HG02678 (cell line): ENCODE results near the gene CD7.

Experiments
- ATAC-seq: cut with Tn5 transposase; IDR thresholded peaks from one replicate; pipeline ENCODE4 v1.9.1; 2021; ENCODE audit warnings: mild to moderate bottlenecking, moderate library complexity; ENCODE audit not compliant: unreplicated experiment

Gene CD7

DNA sequence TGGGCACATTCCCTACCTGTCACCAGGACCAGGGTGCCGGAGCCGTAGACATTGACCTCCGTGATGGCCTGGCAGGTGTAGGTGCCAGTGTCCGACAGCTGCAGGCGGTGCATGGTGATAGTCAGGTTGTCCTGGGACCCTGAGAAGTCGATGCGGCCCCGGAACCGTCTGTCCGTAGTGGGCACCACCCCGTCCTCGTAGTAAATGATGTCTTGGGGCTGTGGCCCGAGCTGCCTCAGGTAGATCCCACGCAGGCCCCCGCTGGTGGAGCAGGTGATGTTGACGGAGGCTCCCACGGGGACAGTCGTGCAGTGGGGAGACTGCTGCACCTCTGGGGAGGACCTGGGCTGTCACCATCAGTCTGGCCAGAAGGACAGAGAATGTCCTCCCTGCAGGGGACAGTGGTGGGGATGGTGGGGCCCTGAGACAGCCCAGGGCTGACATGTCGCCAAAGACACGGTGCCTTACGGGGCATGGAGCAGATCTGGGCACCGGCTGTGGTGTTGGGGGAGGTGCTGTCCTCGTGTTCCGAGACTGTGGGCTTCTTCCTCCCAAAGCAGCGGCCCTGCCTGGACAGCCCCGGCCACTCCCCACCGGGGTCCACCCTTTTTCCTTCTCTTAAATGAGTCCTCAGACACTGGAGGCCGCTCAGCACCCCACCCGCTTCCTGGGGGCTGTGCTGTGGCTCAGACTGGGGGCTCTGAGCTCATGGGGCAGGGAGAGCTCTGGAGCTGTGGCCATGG is 586 bp downstream of the CD7 start:
- ATAC-seq = no peak

DNA sequence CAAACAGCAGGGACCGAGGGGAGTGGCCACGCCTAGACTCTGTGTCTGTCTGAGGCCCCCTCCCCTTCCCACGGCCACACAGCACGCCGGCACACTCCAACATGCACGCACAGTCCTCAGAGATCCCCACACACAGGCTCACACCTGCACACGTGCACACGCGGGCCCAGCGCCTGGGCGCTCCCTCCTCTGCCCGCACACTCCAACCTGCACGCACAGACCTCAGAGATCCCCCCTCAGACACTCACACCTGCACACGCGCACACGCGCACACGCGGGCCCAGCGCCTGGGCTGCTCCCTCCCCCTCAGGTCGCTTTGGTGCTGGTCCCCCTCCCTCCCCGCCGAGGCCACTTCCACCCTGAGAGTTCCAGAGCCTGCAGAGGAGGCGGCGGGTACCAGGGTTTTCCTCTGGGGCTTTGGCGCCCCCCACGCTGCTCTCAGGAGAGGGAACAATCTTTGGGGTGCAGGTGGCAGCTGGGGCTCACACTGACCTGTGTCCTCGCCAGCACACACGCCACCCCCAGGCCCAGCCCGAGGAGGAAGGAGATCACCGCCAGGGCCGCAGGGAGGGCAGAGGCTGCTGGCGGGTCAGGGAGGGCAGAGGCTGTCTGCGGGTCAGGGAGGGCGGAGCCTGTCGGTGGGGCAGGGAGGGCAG is 1.6 kb downstream of the CD7 start:
- no peak for ATAC-seq

- no peak for ATAC-seq
These were observed 2.4 kb downstream of the CD7 start for GRCh38 chr17:82314727-82315605.

DNA sequence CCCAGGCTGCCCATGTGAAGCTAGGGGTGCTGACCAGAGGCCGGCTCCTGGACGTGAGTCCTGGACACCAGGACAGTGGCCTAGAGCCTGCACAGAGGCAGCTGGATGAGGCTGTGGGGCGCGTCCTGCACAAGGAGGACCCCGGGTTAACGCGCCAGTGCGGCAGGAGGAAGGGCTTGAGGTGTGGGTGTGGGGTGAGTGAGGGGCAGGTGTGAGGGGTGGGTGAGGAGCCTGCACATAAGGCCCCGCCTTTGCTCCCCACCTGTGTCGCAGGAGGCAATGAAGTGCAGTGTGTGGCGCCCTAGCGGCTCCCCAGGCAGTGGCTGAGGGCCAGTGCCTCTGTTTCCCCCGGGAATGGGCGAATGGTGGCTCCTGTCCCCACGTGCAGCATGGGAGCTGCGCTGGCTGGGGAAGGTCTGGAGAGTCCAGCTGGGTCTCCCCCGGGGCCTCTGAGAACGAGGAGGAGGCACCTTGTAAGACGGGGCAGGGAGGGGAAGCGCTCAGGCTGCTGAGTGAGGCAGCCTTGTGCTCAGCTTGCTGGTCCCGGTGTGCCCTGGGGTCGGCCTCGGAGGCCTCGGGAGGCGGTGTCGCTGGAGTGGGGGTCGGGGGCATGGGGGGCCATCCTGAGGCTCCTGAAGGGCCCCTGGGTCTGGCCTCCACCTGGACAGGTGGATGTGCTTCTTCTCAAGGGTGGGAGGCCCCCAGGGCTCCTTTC is 3.2 kb downstream of the CD7 start:
- no peak for ATAC-seq

GRCh38 chr17:82313195-82314011 is 4.0 kb downstream of the CD7 start:
- no peak for ATAC-seq

- ATAC-seq = no peak
These were observed 5.4 kb downstream of the CD7 start for GRCh38 chr17:82311971-82312370.

GRCh38 chr17:82310877-82311276 is 6.5 kb downstream of the CD7 start:
- no peak for ATAC-seq

- no peak for ATAC-seq
These were observed 7.5 kb downstream of the CD7 start for GRCh38 chr17:82309656-82310570.

GRCh38 chr17:82305727-82306300 is 11.6 kb downstream of the CD7 start:
- ATAC-seq = no peak

- ATAC-seq = no peak
These were observed 12.3 kb downstream of the CD7 start for GRCh38 chr17:82304826-82305726.

GRCh38 chr17:82303944-82304808 is 13.2 kb downstream of the CD7 start:
- ATAC-seq = no peak

- no peak for ATAC-seq
These were observed 14.1 kb downstream of the CD7 start for GRCh38 chr17:82302991-82303943.

DNA sequence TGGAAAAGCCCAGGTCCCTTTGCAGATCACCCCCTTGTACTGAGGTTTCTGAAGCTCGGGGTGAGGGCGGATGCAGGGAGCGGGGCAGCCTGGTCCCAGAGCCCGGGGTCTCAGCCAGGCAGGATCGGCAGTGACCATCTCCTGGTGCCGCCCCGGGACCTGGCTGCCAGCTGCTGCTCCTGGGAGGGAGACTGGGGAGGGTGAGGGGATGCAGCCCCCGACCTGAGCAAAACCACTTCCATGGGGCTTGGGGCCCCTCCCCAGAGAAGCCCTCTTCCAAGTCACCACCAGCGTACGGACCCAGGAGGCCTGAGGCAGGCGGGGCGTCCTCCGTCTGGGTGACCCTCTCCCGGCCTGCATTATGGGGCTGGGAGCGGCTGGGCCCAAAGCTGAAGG is 14.8 kb downstream of the CD7 start:
- ATAC-seq = no peak

DNA sequence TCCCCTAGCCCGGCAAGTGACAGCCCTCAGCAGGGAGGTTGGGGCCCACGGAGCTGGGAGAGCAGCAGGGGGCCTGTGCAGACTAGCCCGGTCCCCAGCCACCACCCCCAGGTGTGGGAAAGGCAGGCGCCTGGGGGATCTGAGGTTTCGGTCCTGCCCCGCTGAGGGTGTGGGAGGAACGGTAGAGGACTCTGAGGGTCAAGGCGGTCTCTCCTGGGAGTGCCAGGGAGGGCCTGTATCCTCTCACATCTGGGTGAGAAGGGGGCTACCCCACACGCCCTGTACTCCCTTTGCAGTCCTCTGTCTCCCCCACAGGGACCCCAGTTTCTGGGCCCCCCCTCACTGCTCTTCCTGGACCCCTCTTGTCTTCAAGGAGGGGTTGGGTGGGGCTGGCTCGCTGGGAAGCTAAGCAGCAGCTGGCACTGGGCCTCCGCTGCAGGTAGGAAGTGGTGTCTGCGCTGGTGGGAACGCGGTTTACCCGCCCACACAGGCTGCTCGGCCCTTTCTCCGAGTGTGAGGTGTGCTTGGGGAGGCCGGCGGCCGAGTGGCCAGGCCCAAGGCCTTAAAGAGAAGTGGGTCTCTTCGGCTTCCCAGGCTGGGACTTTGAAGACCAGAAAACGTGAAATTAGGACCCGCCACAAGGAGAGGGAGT is 15.4 kb downstream of the CD7 start:
- no peak for ATAC-seq

GRCh38 chr17:82301300-82301915 is 16.0 kb downstream of the CD7 start:
- ATAC-seq = no peak
